ENCODE measurements around the gene ATM. TPM values are rescaled to one million over a fixed set of nuclear protein-coding genes. Genes with fewer than 3 reads are reported as not detected.

The ATM gene
- 16.0 TPM for total RNA-seq

GRCh38 chr11:108222574-108223347 lies at the start of gene ATM, which contains the start of gene NPAT:
TSS of gene ATM (plus strand) at chr11:108223067. CDS start at chr11:108227625, 4,558 bp downstream.
TSS of gene NPAT (minus strand) at chr11:108222638. CDS start at chr11:108222536, 102 bp downstream.
- H3K4me3 ChIP-seq: peak within 1 kb of the TSS; percentile 80 to 85
- intact Hi-C loops (cut with DNase I): loop anchor here (1.0 to 10.0 kb wide), 7 partner anchors 101 to 1872 kb away; partner anchors contain the start of genes ACAT1, C11orf65, CUL5 and DDX10
- TF ChIP-seq CTCF (IDR thresholded peaks at IDR 0.05): peak; percentile 56 to 76 (median 74)
- H3K27me3 ChIP-seq: no peaks in the 10 kb centered on the region
- peak; percentile 97 to 99 for DNase-seq (ENCODE audit: low spot score in 2 of 2)
- peaks cover 0 to 13% of the 10 kb centered on the region in 2 donors for H3K4me1 ChIP-seq
- H3K9me3 ChIP-seq: no peaks in the 10 kb centered on the region
- peak within 1 kb of the TSS; percentile 92 to 97 for H3K27ac ChIP-seq
- no peaks in the 10 kb centered on the region for H3K36me3 ChIP-seq

GRCh38 chr11:108177570-108177969 lies 45.3 kb upstream of the ATM start:
- DNase-seq (ENCODE audit: low spot score in 2 of 2): no peak
- Histone ChIP-seq H3K4me3 (no peak overlapping the region), H3K27me3 (no peaks in the 10 kb centered on the region), H3K27ac (no peak overlapping the region), H3K36me3 (peaks cover 24 to 53% of the 10 kb centered on the region in 2 donors), H3K4me1 (no peaks in the 10 kb centered on the region), H3K9me3 (no peaks in the 10 kb centered on the region)
- no peak for TF ChIP-seq CTCF (IDR thresholded peaks at IDR 0.05)
- intact Hi-C loops (cut with DNase I): no loop called here

- Histone ChIP-seq H3K27ac (no peak overlapping the region), H3K4me1 (no peaks in the 10 kb centered on the region), H3K36me3 (peaks cover 26 to 55% of the 10 kb centered on the region in 2 donors), H3K9me3 (no peaks in the 10 kb centered on the region), H3K27me3 (no peaks in the 10 kb centered on the region), H3K4me3 (no peak overlapping the region)
- TF ChIP-seq CTCF (IDR thresholded peaks at IDR 0.05): no peak
- intact Hi-C loops (cut with DNase I): loop anchor here (5.0 kb wide), 1 partner anchor 104 kb away; no protein-coding TSS in a partner anchor
- no peak for DNase-seq (ENCODE audit: low spot score in 2 of 2)
These were observed 29.1 kb upstream of the ATM start for GRCh38 chr11:108193725-108194124.

DNA sequence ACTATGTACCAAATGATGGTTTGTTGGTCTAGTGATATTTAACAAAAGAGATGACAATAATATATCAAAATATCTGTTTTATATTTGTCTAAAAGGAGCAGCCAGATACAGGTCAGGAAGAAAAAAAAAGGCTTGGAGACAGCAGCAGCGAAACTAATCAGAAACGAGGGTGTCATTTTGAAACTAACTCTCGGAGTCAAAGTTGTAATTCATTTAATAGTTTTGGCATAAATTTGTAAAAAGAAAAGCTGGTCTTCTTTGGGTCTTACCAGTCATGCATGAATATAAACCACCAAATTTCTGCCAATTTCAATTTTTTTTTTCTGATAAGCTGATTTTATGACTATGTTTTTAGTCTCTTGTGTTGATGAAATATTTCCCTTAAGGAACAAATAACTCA lies 26.0 kb upstream of the ATM start:
- Histone ChIP-seq H3K36me3 (peaks cover 8 to 35% of the 10 kb centered on the region in 2 donors), H3K4me1 (no peaks in the 10 kb centered on the region), H3K9me3 (no peaks in the 10 kb centered on the region), H3K4me3 (no peak overlapping the region), H3K27ac (no peak overlapping the region), H3K27me3 (no peaks in the 10 kb centered on the region)
- intact Hi-C loops (cut with DNase I): no loop called here
- no peak for TF ChIP-seq CTCF (IDR thresholded peaks at IDR 0.05)
- no peak for DNase-seq (ENCODE audit: low spot score in 2 of 2)

GRCh38 chr11:108197351-108197750 lies 25.5 kb upstream of the ATM start:
- no peak for TF ChIP-seq CTCF (IDR thresholded peaks at IDR 0.05)
- H3K4me3 ChIP-seq: no peak overlapping the region
- DNase-seq (ENCODE audit: low spot score in 2 of 2): no peak
- no peak overlapping the region for H3K27ac ChIP-seq
- intact Hi-C loops (cut with DNase I): no loop called here
- no peaks in the 10 kb centered on the region for H3K27me3 ChIP-seq
- H3K9me3 ChIP-seq: no peaks in the 10 kb centered on the region
- no peaks in the 10 kb centered on the region for H3K4me1 ChIP-seq
- peaks cover 4 to 33% of the 10 kb centered on the region in 2 donors for H3K36me3 ChIP-seq

Data from ascending aorta (tissue), 2 donors.